ENCODE results near the gene APLP2. TPM values are rescaled to one million over a fixed set of nuclear protein-coding genes. Genes with fewer than 3 reads are reported as not detected.

Gene APLP2
- total and polyA plus RNA-seq, 2 of the 13 experiments (the other 11 are each of a cell fraction or from before 2014, with no cell fraction given), result 315 to 594 TPM

GRCh38 chr11:130069659-130070108, at the start of gene APLP2 (continued):
- TF ChIP-seq FOXP4 (CRISPR knock-in tag; IDR thresholded peaks at IDR 0.05) (peak; percentile 14; the same call in 1 of the 2 replicates), THYN1 (CRISPR knock-in tag; IDR thresholded peaks at IDR 0.05; ENCODE audit: borderline replicate concordance, low read depth) (no peak)

DNA sequence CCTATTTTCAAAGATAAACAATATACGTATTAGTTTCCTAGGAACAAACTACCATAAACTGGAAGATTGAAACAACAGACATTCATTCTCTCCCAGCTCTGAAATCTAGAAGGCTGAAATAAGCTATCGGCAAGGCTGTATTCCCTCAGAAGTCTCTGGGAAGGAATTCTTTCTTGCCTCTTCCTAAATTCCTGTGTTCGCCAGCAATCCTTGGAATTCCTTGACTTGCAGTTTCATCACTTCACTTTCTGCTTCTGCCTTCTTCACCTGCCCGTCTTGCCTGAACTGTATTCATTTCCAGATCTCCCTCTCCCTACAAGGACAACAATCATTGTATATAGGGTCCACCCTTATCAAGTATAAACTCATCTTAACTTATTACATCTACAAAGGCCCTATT, 49.4 kb upstream of the APLP2 start:
- Histone ChIP-seq H2AFZ (ENCODE audit: low read length) (no peak overlapping the region), H3K79me2 (ENCODE audit: insufficient read depth, low read length) (no peaks in the 10 kb centered on the region), H3K9ac (ENCODE audit: insufficient read depth, low read depth, low read length) (no peak overlapping the region), H3K4me3 (replicated peaks in 1 of 3; ENCODE audit: insufficient read depth in 1 of 3, low read depth in 2 of 3, low read length in 3 of 3) (no peak overlapping the region), H3K4me2 (ENCODE audit: low read depth, low read length) (no peak overlapping the region), H3K27ac (ENCODE audit: extremely low read length, insufficient read depth, low read length) (no peak overlapping the region), H4K20me1 (ENCODE audit: insufficient read depth, low read length) (no peaks in the 10 kb centered on the region), H3K9me3 (ENCODE audit: low read length) (no peaks in the 10 kb centered on the region), H3K36me3 (replicated peaks in 1 of 2; ENCODE audit: control insufficient read depth in 1 of 2, insufficient read depth in 2 of 2, low read length in 2 of 2) (no peaks in the 10 kb centered on the region), H3K4me1 (ENCODE audit: insufficient read depth, low read length) (peaks cover 30% of the 10 kb centered on the region), H3K27me3 (ENCODE audit: control insufficient read depth in 1 of 2, insufficient read depth in 2 of 2, low read length in 2 of 2) (no peaks in the 10 kb centered on the region)
- intact Hi-C loops (cut with micrococcal nuclease; ENCODE audit: unreplicated experiment), result no loop called here
- DNase-seq (ENCODE audit: low spot score) (no peak), ATAC-seq (no peak), FAIRE-seq (no peak)
- in situ Hi-C loops (cut with HindIII; ENCODE audit: extremely low pct_ligation_motif_present, low pct_unique_long_range_greater_than_20kb), result no loop called here
- CTCF ChIA-PET (ENCODE audit: low intra/inter-chr PET ratio, low total read pairs), result no interaction called here
- no TSS peak for BruUV-seq (replicated peaks)
- TF ChIP-seq CBX2 (IDR thresholded peaks at IDR 0.05; ENCODE audit: low read depth, low read length), result no peak
- TF ChIP-seq CBX2 (CRISPR knock-in tag; IDR thresholded peaks at IDR 0.05; ENCODE audit: low read depth), result no peak
- TF ChIP-seq, protein P1, sequence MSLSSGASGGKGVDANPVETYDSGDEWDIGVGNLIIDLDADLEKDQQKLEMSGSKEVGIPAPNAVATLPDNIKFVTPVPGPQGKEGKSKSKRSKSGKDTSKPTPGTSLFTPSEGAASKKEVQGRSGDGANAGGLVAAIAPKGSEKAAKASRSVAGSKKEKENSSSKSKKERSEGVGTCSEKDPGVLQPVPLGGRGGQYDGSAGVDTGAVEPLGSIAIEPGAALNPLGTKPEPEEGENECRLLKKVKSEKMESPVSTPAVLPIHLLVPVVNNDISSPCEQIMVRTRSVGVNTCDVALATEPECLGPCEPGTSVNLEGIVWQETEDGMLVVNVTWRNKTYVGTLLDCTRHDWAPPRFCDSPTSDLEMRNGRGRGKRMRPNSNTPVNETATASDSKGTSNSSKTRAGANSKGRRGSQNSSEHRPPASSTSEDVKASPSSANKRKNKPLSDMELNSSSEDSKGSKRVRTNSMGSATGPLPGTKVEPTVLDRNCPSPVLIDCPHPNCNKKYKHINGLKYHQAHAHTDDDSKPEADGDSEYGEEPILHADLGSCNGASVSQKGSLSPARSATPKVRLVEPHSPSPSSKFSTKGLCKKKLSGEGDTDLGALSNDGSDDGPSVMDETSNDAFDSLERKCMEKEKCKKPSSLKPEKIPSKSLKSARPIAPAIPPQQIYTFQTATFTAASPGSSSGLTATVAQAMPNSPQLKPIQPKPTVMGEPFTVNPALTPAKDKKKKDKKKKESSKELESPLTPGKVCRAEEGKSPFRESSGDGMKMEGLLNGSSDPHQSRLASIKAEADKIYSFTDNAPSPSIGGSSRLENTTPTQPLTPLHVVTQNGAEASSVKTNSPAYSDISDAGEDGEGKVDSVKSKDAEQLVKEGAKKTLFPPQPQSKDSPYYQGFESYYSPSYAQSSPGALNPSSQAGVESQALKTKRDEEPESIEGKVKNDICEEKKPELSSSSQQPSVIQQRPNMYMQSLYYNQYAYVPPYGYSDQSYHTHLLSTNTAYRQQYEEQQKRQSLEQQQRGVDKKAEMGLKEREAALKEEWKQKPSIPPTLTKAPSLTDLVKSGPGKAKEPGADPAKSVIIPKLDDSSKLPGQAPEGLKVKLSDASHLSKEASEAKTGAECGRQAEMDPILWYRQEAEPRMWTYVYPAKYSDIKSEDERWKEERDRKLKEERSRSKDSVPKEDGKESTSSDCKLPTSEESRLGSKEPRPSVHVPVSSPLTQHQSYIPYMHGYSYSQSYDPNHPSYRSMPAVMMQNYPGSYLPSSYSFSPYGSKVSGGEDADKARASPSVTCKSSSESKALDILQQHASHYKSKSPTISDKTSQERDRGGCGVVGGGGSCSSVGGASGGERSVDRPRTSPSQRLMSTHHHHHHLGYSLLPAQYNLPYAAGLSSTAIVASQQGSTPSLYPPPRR (CRISPR knock-in tag; IDR thresholded peaks at IDR 0.05; ENCODE audit: borderline replicate concordance), result no peak
- TF ChIP-seq IKZF5 (CRISPR knock-in tag; IDR thresholded peaks at IDR 0.05), result no peak
- TF ChIP-seq CCAR2 (optimal IDR thresholded peaks at IDR 0.05; ENCODE audit: low read depth, low read length), result no peak
- TF ChIP-seq ZBTB1 (CRISPR knock-in tag; IDR thresholded peaks at IDR 0.05; ENCODE audit: borderline replicate concordance), result no peak
- no peak for TF ChIP-seq ZNF20 (CRISPR knock-in tag; IDR thresholded peaks at IDR 0.05)
- TF ChIP-seq GTF3A (CRISPR knock-in tag; conservative IDR thresholded peaks at IDR 0.05), result no peak
- TF ChIP-seq CEBPB (IDR thresholded peaks at IDR 0.05; ENCODE audit: borderline replicate concordance, low read depth, low read length), result no peak
- TF ChIP-seq PRPF4 (IDR thresholded peaks at IDR 0.05; ENCODE audit: low read depth, low read length, poor library complexity, severe bottlenecking), result no peak
- no peak for TF ChIP-seq BORCS8-MEF2B (CRISPR knock-in tag; IDR thresholded peaks at IDR 0.05)
- POLR2A ChIA-PET, result no interaction called here
- 62% methylated on average over 4 of the region's 4 CpGs for WGBS (ENCODE audit: low lambda C conversion rate)

All from HepG2 (cell line).